ENCODE results near the gene SLC12A5.
A peak's percentile ranks its signal among the peaks of the same experiment; 100 is the strongest.
"Not testable (repeated sequence)": the region's sequence is repeated elsewhere in the genome, so short reads cannot be mapped to it uniquely, and the experiment has no call there.

SLC12A5 gene

DNA sequence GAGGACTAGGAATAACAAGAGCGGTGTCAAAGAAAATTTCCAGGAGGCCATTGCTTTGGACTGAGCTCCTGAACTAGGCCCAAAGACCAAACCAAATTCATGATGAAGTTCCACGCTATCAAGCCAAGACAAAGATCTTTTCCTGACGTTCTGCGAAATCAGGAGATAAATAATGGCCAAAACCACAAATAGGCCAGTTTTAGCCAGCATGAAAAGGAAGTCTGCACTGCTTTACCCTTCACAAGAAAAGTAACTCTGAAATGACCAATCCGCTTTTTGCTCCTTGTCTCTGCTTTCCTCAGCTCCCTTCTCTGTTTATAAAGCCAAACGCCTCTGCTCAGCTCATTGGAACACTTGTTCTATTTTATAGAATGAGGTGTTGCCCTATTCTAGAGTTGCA is 54.1 kb downstream of the SLC12A5 start:
- no peak for DNase-seq (ENCODE audit: low read depth)

- DNase-seq (ENCODE audit: low read depth) = no peak
Observed at GRCh38 chr20:46083531-46084061, 54.6 kb downstream of the SLC12A5 start.

DNA sequence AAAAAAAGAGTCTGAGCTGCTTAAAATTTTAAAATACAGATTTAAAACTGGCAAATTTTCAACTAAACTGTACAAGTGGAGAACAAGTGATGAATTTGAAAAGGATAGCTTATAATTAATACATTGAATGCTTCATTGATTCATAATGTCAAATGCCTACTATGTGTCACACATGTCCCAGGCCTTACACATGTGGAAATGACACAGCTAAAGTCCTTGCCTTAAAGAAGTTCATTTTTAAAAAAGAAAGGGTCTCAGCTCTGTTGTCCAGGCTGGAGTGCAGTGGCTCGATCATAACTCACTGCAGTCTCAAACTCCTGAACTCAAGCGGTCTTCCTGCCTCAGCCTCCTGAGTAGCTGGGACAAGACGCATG is 55.8 kb downstream of the SLC12A5 start:
- DNase-seq (ENCODE audit: low read depth) = no peak

- no peak for DNase-seq (ENCODE audit: low read depth)
Observed at GRCh38 chr20:46085179-46085851, 56.3 kb downstream of the SLC12A5 start.

DNA sequence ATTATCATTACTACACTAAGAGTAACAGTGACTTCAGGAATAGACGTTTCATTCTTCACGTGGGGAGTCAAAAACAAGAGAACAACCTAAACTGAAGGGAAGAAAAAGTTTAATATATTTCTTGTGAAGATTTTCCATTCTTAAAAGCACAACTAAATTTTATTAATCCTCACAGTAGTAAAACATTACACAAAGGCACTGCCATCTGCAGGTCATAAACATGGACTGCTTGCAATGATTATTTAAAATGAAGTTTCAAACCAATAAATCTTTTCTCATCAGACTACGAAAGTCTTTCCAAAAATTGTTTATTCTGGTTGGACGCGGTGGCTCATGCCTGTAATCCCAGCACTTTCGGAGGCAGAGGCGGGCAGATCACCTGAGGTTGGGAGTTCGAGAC is 58.1 kb downstream of the SLC12A5 start:
- no peak for DNase-seq (ENCODE audit: low read depth)

- no peak for DNase-seq (ENCODE audit: low read depth)
Observed at GRCh38 chr20:46088409-46089166, 59.6 kb downstream of the SLC12A5 start.

- no peak for DNase-seq (ENCODE audit: low read depth)
Observed at GRCh38 chr20:46089167-46089416, 60.1 kb downstream of the SLC12A5 start.

GRCh38 chr20:46089417-46090388 is 60.7 kb downstream of the SLC12A5 start, which contains the start of gene NCOA5:
Gene NCOA5, minus strand, starts transcription at chr20:46089962. Its CDS starts 10,538 bp downstream, at chr20:46079424.
- DNase-seq (ENCODE audit: low read depth) = peak; percentile 63

DNA sequence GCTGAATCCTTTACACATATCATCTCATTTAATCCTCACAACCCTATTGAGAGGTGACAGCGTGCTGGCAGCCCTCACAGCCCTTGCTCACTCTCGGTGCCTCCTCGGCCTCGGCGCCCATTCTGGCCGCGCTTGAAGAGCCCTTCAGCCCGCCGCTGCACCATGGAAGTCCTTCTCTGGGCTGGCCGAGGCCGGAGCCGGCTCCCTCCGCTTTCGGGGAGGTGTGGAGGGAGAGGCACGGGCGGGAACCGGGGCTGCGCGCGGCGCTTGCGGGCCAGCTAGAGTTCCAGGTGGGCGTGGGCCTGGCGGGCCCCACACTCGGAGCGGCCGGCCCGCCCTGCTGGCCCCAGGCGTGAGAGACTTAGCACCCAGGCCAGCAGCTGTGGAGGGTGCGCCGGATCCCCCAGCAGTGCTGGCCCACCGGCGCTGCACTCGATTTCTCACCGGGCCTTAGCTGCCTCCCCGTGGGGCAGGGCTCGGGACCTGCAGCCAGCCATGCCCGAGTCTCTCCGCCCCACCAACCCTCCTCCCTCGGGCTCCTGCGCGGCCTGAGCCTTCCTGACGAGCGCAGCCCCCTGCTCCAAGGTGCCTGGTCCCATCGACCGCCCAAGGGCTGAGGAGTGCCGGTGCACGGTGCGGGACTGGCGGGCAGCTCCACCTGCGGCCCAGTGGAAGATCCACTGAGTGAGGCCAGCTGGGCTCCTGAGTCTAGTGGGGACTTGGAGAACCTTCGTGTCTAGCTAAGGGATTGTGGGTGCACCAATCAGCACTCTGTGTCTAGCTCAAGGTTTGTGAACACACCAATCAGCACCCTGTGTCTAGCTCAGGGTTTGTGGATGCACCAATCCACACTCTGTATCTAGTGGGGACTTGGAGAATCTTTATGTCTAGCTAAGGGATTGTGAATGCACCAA is 62.9 kb downstream of the SLC12A5 start:
- DNase-seq (ENCODE audit: low read depth) = not testable (repeated sequence)

- DNase-seq (ENCODE audit: low read depth) = no peak
Observed at GRCh38 chr20:46093531-46093930, 64.5 kb downstream of the SLC12A5 start.

DNA sequence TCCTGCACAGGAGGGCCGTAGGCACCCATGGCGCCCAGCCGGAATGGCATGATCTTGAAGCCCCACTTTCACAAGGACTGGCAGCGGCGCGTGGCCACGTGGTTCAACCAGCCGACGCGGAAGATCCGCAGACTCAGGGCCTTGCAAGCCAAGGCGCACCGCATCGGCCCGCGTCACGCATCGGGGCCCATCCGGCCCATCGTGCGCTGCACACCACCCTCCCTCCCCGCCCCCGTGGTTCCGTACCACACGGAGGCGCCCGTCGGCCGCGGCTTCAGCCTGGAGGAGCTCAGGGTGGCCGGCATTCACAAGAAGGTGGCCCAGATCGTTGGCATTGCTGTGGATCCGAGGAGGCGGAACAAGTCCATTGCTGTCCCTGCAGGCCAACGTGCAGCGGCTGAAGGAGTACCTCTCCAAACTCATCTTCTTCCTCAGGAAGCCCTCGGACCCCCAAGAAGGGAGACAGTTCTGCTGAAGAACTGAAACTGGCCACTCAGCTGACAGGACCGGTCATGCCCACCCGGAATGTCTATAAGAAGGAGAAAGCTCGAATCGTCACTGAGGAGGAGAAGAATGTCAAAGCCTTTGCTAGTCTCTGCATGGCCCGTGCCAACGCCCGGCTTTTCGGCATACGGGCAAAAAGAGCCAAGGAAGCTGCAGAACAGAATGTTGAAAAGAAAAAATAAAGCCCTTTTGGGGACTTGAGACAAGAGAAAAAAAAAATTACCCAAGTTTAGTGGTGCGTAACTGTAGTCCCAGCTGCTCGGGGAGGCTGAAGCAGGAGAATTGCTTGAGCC is 70.7 kb downstream of the SLC12A5 start:
- DNase-seq (ENCODE audit: low read depth) = no peak

GRCh38 chr20:46100444-46100843 is 71.4 kb downstream of the SLC12A5 start:
- DNase-seq (ENCODE audit: low read depth) = not testable (repeated sequence)

GRCh38 chr20:46100988-46101387 is 72.0 kb downstream of the SLC12A5 start:
- DNase-seq (ENCODE audit: low read depth) = no peak

DNA sequence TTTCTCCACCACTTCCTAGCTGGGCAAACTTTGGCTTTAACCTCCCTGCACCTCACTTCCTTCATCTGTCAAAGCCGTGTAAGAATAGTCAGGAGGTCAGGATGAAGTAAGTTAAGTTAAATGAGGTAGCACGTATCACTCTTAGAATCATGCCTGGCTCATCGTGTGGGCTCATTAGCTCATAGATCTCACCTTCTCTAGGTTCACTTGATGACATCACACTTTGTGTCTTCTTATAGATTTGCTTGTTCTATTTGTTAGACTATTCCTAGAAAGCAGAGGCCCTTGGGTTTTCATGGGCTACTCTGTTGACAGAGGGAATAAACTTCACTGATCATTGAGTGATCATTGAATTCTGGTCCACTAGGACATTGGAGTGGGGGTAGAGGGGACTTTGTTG is 72.9 kb downstream of the SLC12A5 start:
- DNase-seq (ENCODE audit: low read depth) = no peak

- no peak for DNase-seq (ENCODE audit: low read depth)
Observed at GRCh38 chr20:46102940-46103339, 73.9 kb downstream of the SLC12A5 start.

DNA sequence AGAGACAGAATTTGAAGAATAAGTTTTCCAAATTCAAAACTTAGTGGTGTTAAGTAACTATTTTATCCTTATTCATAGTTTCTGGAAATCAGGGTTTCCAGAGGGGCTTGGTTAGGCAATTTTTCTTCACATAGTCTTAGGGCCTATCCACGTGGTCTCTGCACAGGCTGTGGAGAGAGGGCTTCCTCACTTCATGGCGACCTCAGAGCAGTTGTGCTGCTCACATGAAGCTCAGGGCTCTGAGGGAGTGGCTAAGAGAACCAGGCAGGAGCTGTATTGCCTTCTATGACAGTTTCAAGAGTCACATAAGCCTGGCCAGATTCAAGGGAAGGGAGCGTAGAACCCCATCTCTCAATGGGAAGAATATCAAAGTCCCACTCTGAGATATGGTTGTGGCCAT is 75.2 kb downstream of the SLC12A5 start:
- DNase-seq (ENCODE audit: low read depth) = no peak

- no peak for DNase-seq (ENCODE audit: low read depth)
Observed at GRCh38 chr20:46107061-46107460, 78.0 kb downstream of the SLC12A5 start.

DNA sequence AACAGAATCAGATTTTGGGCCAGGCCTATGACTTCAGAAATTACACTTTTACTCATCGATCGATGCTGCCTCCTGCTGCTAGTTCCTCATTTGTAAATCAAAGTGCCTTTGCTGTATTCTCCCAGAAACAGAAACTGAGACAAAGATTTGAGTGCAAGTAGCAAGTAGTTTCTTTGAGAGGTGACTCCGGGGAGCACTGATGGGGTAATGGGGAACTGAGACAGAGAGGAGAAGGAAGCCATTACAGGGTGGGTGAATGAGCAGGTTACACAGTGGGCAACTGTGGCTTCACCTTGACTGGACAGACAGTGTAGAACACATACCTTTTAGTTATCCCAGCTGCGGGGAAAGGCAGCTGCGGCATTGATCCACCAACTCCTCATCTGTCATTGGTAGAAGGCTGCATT is 79.4 kb downstream of the SLC12A5 start:
- DNase-seq (ENCODE audit: low read depth) = no peak

DNA sequence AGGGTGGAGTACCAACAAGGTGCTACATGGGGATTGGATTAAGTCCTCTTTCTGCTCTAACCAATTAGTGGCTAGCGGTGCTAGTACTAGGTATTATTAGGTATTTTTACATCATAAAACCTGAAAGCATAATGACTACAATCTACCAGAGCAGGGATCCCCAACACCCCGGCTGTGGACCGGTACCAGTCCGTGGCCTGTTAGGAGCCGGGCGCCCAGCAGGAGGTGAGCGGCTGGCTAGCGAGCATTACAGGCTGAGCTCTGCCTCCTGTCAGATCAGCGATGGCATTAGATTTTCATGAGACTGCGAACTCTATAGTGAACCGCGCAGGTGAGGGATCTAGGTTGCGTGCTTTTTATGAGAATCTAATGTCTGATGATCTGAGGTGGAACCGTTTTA is 80.0 kb downstream of the SLC12A5 start:
- DNase-seq (ENCODE audit: low read depth) = no peak

Measured in GM04503 (cell line).